ENCODE measurements around the gene ANKRD28. TPM values are rescaled to one million over a fixed set of nuclear protein-coding genes. Genes with fewer than 3 reads are reported as not detected.

The ANKRD28 gene
- polyA plus RNA-seq, 1 of the 3 experiments (the other 2 are of a cell fraction), result 74.8 TPM

DNA sequence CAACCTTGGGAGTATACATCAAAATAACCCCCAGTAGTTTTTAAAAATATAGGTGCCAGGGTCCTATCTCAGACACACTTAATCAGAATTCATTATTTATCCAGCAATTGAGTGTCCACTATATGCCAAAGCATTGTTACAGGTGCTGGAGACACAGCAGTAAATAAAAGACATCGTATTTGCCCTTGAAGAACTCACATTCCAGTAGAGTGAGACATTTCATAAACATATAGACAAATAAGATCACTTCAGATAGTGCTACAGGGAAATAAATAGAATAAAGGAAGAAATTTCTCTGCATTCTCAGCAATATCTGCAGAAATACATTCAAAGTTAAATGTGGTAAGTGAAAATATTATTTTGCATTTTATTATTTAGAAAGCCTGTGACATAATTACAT lies 34.1 kb upstream of the ANKRD28 start:
- Histone ChIP-seq H3K4me2 (no peak overlapping the region), H3K9ac (no peak overlapping the region), H3K27me3 (ENCODE audit: insufficient read depth) (no peaks in the 10 kb centered on the region), H2AFZ (ENCODE audit: low read depth) (no peak overlapping the region), H3F3A (replicated peaks; ENCODE audit: insufficient read depth) (no peaks in the 10 kb centered on the region), H3K36me3 (replicated peaks in 1 of 2; ENCODE audit: control insufficient read depth in 1 of 2, insufficient read depth in 2 of 2, low read length in 1 of 2) (peaks cover 0 to 7% of the 10 kb centered on the region in 2 experiments), H3K9me3 (no peaks in the 10 kb centered on the region), H3K4me3 (ENCODE audit: low read depth in 2 of 2, low read length in 1 of 2) (no peak overlapping the region), H3K27ac (ENCODE audit: low read depth in 2 of 2, low read length in 1 of 2) (no peak overlapping the region), H3K9me2 (no peaks in the 10 kb centered on the region; the same call in 1 of the 2 replicates), H3K79me2 (ENCODE audit: insufficient read depth) (peaks cover 87% of the 10 kb centered on the region), H3K4me1 (ENCODE audit: control insufficient read depth in 1 of 2, insufficient read depth in 2 of 2, low read depth in 1 of 2, low read length in 1 of 2) (0 out of 4 replicates have a peak, but pooled peaks cover 0 to 4% of the 10 kb centered on the region in 2 experiments), H4K20me1 (ENCODE audit: insufficient read depth) (peaks cover 21% of the 10 kb centered on the region; the same call in 1 of the 2 replicates)
- POLR2A ChIA-PET, result no interaction called here
- TF ChIP-seq POLR2AphosphoS5 (IDR thresholded peaks at IDR 0.05; ENCODE audit: low read depth, low read length) (no peak), GATA2 (CRISPR knock-in tag; IDR thresholded peaks at IDR 0.05) (no peak), EP300 (IDR thresholded peaks at IDR 0.05; ENCODE audit: borderline replicate concordance in 1 of 2, low read depth in 1 of 2, low read length in 1 of 2) (no peak), FOXJ3 (CRISPR knock-in tag; IDR thresholded peaks at IDR 0.05) (no peak), MXI1 (IDR thresholded peaks at IDR 0.05; ENCODE audit: low read depth, low read length) (no peak), TEAD4 (IDR thresholded peaks at IDR 0.05; ENCODE audit: borderline replicate concordance, insufficient read depth) (no peak), TAF1 (IDR thresholded peaks at IDR 0.05; ENCODE audit: borderline replicate concordance, low read depth, low read length) (no peak), SMC3 (IDR thresholded peaks at IDR 0.05; ENCODE audit: low read depth, low read length) (no peak), SIN3A (IDR thresholded peaks at IDR 0.05; ENCODE audit: borderline replicate concordance, low read depth, low read length) (no peak), MEF2A (IDR thresholded peaks at IDR 0.05; ENCODE audit: borderline replicate concordance, low read depth) (no peak), FOXM1 (IDR thresholded peaks at IDR 0.05; ENCODE audit: low read depth) (no peak), NRF1 (IDR thresholded peaks at IDR 0.05; ENCODE audit: low read depth, low read length) (no peak)
- TF ChIP-seq, protein P1, sequence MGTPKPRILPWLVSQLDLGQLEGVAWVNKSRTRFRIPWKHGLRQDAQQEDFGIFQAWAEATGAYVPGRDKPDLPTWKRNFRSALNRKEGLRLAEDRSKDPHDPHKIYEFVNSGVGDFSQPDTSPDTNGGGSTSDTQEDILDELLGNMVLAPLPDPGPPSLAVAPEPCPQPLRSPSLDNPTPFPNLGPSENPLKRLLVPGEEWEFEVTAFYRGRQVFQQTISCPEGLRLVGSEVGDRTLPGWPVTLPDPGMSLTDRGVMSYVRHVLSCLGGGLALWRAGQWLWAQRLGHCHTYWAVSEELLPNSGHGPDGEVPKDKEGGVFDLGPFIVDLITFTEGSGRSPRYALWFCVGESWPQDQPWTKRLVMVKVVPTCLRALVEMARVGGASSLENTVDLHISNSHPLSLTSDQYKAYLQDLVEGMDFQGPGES (IDR thresholded peaks at IDR 0.05; ENCODE audit: low read depth, low read length), result no peak
- TF ChIP-seq, protein P2, sequence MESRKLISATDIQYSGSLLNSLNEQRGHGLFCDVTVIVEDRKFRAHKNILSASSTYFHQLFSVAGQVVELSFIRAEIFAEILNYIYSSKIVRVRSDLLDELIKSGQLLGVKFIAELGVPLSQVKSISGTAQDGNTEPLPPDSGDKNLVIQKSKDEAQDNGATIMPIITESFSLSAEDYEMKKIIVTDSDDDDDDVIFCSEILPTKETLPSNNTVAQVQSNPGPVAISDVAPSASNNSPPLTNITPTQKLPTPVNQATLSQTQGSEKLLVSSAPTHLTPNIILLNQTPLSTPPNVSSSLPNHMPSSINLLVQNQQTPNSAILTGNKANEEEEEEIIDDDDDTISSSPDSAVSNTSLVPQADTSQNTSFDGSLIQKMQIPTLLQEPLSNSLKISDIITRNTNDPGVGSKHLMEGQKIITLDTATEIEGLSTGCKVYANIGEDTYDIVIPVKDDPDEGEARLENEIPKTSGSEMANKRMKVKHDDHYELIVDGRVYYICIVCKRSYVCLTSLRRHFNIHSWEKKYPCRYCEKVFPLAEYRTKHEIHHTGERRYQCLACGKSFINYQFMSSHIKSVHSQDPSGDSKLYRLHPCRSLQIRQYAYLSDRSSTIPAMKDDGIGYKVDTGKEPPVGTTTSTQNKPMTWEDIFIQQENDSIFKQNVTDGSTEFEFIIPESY (IDR thresholded peaks at IDR 0.05; ENCODE audit: borderline replicate concordance, low read depth), result no peak
- no peak for DNase-seq
- WGBS (ENCODE audit: low lambda C conversion rate), result 55% methylated on average over 1 of the region's 1 CpG
- CTCF ChIA-PET, result no interaction called here

GRCh38 chr3:15825016-15825415 lies 27.2 kb upstream of the ANKRD28 start:
- no peak for DNase-seq
- H3K36me3 ChIP-seq (replicated peaks in 1 of 2; ENCODE audit: control insufficient read depth in 1 of 2, insufficient read depth in 2 of 2, low read length in 1 of 2), result no peaks in the 10 kb centered on the region
- H3K4me1 ChIP-seq (ENCODE audit: control insufficient read depth in 1 of 2, insufficient read depth in 2 of 2, low read depth in 1 of 2, low read length in 1 of 2), result peaks cover 4 to 5% of the 10 kb centered on the region in 2 experiments; a peak in 3 of 4 replicates
- no peak for TF ChIP-seq FOXJ3 (CRISPR knock-in tag; IDR thresholded peaks at IDR 0.05)
- no peak for TF ChIP-seq RAD21 (IDR thresholded peaks at IDR 0.05; ENCODE audit: low read length)
- TF ChIP-seq JUND (IDR thresholded peaks at IDR 0.05), result no peak
- TF ChIP-seq SIN3A (IDR thresholded peaks at IDR 0.05; ENCODE audit: borderline replicate concordance, low read depth, low read length), result no peak
- TF ChIP-seq, protein P1 (IDR thresholded peaks at IDR 0.05; ENCODE audit: low read depth, low read length), result no peak
- no peak for TF ChIP-seq RXRA (IDR thresholded peaks at IDR 0.05; ENCODE audit: borderline replicate concordance, low read depth)
- no peak overlapping the region for H2AFZ ChIP-seq (ENCODE audit: low read depth)
- H3K79me2 ChIP-seq (ENCODE audit: insufficient read depth), result peaks cover 89% of the 10 kb centered on the region
- no peaks in the 10 kb centered on the region for H3F3A ChIP-seq (replicated peaks; ENCODE audit: insufficient read depth)
- H3K4me2 ChIP-seq, result no peak overlapping the region
- H3K4me3 ChIP-seq (ENCODE audit: low read depth in 2 of 2, low read length in 1 of 2), result no peak overlapping the region
- no peak overlapping the region for H3K9ac ChIP-seq
- CTCF ChIA-PET, result no interaction called here
- WGBS (ENCODE audit: low lambda C conversion rate), result 54% methylated on average over 4 of the region's 4 CpGs
- no peak overlapping the region for H3K27ac ChIP-seq (ENCODE audit: low read depth in 2 of 2, low read length in 1 of 2)
- H3K27me3 ChIP-seq (ENCODE audit: insufficient read depth), result no peaks in the 10 kb centered on the region
- no peaks in the 10 kb centered on the region for H3K9me3 ChIP-seq
- H3K9me2 ChIP-seq, result no peaks in the 10 kb centered on the region
- H4K20me1 ChIP-seq (ENCODE audit: insufficient read depth), result peaks cover 3% of the 10 kb centered on the region; the same call in 1 of the 2 replicates
- POLR2A ChIA-PET, result no interaction called here

Data from SK-N-SH (cell line).